Duodenal mucosa (tissue), 2 donors: Measurements from ENCODE around the gene IVNS1ABP.

Experiments used
- H3K27ac ChIP-seq: one replicate; pipeline ENCODE4 v1.7.0; 2013; ENCODE audit warnings: low read depth, low read length
- H3K27me3 ChIP-seq, 2 donors: one replicate each; pipeline ENCODE4 v1.7.0; 2013; ENCODE audit warnings: low read length in 2 of 2, control low read depth in 1 of 2; ENCODE audit not compliant: insufficient read depth in 2 of 2, control insufficient read depth in 1 of 2
- H3K36me3 ChIP-seq, 2 donors: one replicate each; pipeline ENCODE4 v1.7.0; 2013; ENCODE audit warnings: low read length in 2 of 2, control low read depth in 1 of 2; ENCODE audit not compliant: insufficient read depth in 2 of 2, control insufficient read depth in 1 of 2
- H3K4me1 ChIP-seq, 2 donors: one replicate each; pipeline ENCODE4 v1.7.0; 2013; ENCODE audit warnings: low read length in 2 of 2, control low read depth in 1 of 2; ENCODE audit not compliant: insufficient read depth in 2 of 2, control insufficient read depth in 1 of 2
- H3K4me3 ChIP-seq, 2 donors: one replicate each; pipeline ENCODE4 v1.7.0; 2013; ENCODE audit warnings: low read length in 2 of 2, low read depth in 1 of 2
- H3K9ac ChIP-seq, 2 donors: one replicate each; pipeline ENCODE4 v1.7.0; 2013; ENCODE audit warnings: low read length in 2 of 2, low read depth in 1 of 2
- H3K9me3 ChIP-seq, 2 donors: one replicate each; pipeline ENCODE4 v1.7.0; 2013; ENCODE audit warnings: low read length in 2 of 2, control low read depth in 1 of 2; ENCODE audit not compliant: control insufficient read depth in 1 of 2

IVNS1ABP gene

GRCh38 chr1:185249563-185249962 is 67.5 kb downstream of the IVNS1ABP start:
- Histone ChIP-seq H3K4me3 (no peak overlapping the region), H3K27me3 (no peaks in the 10 kb centered on the region), H3K36me3 (no peaks in the 10 kb centered on the region), H3K4me1 (no peaks in the 10 kb centered on the region), H3K9ac (no peak overlapping the region), H3K9me3 (no peaks in the 10 kb centered on the region), H3K27ac (no peak overlapping the region)
